Stimulated activated CD4-positive, alpha-beta T cell treated with anti-CD3 and anti-CD28 coated beads, Interleukin-15, amount 100 ng/mL, for 24 hours (primary cell): ENCODE measurements around the gene KCNQ2.

Experiments used
- DNase-seq: peaks from one replicate; pipeline ENCODE4 v3.0.0-alpha.2; 2020

The KCNQ2 gene

GRCh38 chr20:63452341-63452740 lies 20.1 kb downstream of the KCNQ2 start:
- DNase-seq: no peak

GRCh38 chr20:63451821-63452220 lies 20.6 kb downstream of the KCNQ2 start:
- no peak for DNase-seq

- no peak for DNase-seq
Measured at GRCh38 chr20:63449796-63450730, 22.4 kb downstream of the KCNQ2 start.

GRCh38 chr20:63449025-63449424 lies 23.4 kb downstream of the KCNQ2 start:
- no peak for DNase-seq

GRCh38 chr20:63448031-63448430 lies 24.4 kb downstream of the KCNQ2 start:
- no peak for DNase-seq

- DNase-seq: no peak
Measured at GRCh38 chr20:63447320-63447719, 25.1 kb downstream of the KCNQ2 start.

GRCh38 chr20:63446216-63447024 lies 26.0 kb downstream of the KCNQ2 start:
- DNase-seq: no peak

GRCh38 chr20:63445075-63445734 lies 27.2 kb downstream of the KCNQ2 start:
- DNase-seq: no peak

- no peak for DNase-seq
Measured at GRCh38 chr20:63444548-63444947, 27.9 kb downstream of the KCNQ2 start.

GRCh38 chr20:63443606-63444395 lies 28.7 kb downstream of the KCNQ2 start:
- DNase-seq: no peak

GRCh38 chr20:63442100-63442493 lies 30.4 kb downstream of the KCNQ2 start:
- DNase-seq: peak; percentile 78

- peak; percentile 33 for DNase-seq
Measured at GRCh38 chr20:63441136-63442099, 31.0 kb downstream of the KCNQ2 start.

- no peak for DNase-seq
Measured at GRCh38 chr20:63440366-63440955, 32.0 kb downstream of the KCNQ2 start.

- no peak for DNase-seq
Measured at GRCh38 chr20:63439866-63440265, 32.6 kb downstream of the KCNQ2 start.

GRCh38 chr20:63438121-63438520 lies 34.3 kb downstream of the KCNQ2 start:
- DNase-seq: no peak

GRCh38 chr20:63435552-63435951 lies 36.9 kb downstream of the KCNQ2 start:
- DNase-seq: no peak

GRCh38 chr20:63434599-63435378 lies 37.7 kb downstream of the KCNQ2 start:
- peak; percentile 85 for DNase-seq

GRCh38 chr20:63433756-63434531 lies 38.5 kb downstream of the KCNQ2 start:
- DNase-seq: no peak

GRCh38 chr20:63433351-63433750 lies 39.1 kb downstream of the KCNQ2 start:
- DNase-seq: no peak
